ENCODE results near the gene SHROOM4.

Gene SHROOM4

DNA sequence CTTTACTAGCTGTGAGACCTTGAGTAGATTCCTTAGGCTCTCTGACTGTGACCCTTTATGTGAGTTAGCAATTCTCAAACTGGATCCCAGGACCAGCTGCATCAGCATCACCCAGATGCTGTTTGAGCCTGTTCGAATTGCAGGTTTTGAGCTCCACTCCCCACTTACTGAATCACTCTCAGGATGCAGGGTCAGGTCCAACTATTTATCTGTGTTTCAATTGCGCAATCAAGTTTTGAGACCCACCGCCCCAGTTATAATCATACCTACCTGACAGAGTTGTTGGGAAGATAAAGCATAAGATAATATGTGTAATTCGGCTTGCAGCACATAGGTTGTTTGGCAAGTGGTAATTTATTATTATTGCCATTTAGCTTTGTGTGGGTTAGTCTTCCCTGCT lies 187.6 kb downstream of the SHROOM4 start:
- Histone ChIP-seq H3K27me3 (ENCODE audit: insufficient read depth, poor library complexity, severe bottlenecking) (no peaks in the 10 kb centered on the region), H3K27ac (ENCODE audit: poor library complexity, severe bottlenecking) (no peak overlapping the region), H3K36me3 (ENCODE audit: low read depth) (no peaks in the 10 kb centered on the region), H3K4me3 (ENCODE audit: severe bottlenecking) (no peak overlapping the region), H3K4me1 (ENCODE audit: insufficient read depth, poor library complexity, severe bottlenecking) (no peaks in the 10 kb centered on the region), H3K9me3 (ENCODE audit: severe bottlenecking) (no peaks in the 10 kb centered on the region)
- TF ChIP-seq, protein P1, sequence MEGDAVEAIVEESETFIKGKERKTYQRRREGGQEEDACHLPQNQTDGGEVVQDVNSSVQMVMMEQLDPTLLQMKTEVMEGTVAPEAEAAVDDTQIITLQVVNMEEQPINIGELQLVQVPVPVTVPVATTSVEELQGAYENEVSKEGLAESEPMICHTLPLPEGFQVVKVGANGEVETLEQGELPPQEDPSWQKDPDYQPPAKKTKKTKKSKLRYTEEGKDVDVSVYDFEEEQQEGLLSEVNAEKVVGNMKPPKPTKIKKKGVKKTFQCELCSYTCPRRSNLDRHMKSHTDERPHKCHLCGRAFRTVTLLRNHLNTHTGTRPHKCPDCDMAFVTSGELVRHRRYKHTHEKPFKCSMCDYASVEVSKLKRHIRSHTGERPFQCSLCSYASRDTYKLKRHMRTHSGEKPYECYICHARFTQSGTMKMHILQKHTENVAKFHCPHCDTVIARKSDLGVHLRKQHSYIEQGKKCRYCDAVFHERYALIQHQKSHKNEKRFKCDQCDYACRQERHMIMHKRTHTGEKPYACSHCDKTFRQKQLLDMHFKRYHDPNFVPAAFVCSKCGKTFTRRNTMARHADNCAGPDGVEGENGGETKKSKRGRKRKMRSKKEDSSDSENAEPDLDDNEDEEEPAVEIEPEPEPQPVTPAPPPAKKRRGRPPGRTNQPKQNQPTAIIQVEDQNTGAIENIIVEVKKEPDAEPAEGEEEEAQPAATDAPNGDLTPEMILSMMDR (IDR thresholded peaks at IDR 0.05; ENCODE audit: poor library complexity, severe bottlenecking) = no peak
- no peak for DNase-seq (ENCODE audit: low spot score)
- ATAC-seq (ENCODE audit: low read depth) = no peak

DNA sequence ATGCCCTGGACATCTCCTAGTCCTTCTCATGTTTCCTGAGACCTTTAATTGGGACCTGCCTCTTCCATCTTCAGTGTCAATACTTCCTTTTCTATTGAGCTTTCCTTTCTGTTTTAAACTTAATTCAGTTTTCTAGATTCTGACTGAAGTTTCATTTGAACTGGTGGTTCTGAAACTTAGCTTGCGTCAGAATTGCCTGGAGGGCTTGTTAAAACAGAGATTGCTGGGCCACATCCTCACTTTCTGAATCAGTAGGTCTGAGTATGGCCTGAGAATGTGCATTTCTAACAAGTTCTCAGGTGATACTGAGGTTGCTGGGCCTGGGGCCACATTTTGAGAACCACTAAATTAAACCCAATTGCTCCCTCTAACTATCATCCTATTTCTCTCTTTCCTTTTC lies 191.2 kb downstream of the SHROOM4 start:
- no peaks in the 10 kb centered on the region for H3K36me3 ChIP-seq (ENCODE audit: low read depth)
- no peaks in the 10 kb centered on the region for H3K4me1 ChIP-seq (ENCODE audit: insufficient read depth, poor library complexity, severe bottlenecking)
- no peak overlapping the region for H3K27ac ChIP-seq (ENCODE audit: poor library complexity, severe bottlenecking)
- ATAC-seq (ENCODE audit: low read depth) = no peak
- TF ChIP-seq, protein P1 (IDR thresholded peaks at IDR 0.05; ENCODE audit: poor library complexity, severe bottlenecking) = no peak
- H3K9me3 ChIP-seq (ENCODE audit: severe bottlenecking) = no peaks in the 10 kb centered on the region
- H3K27me3 ChIP-seq (ENCODE audit: insufficient read depth, poor library complexity, severe bottlenecking) = no peaks in the 10 kb centered on the region
- no peak for DNase-seq (ENCODE audit: low spot score)
- H3K4me3 ChIP-seq (ENCODE audit: severe bottlenecking) = no peak overlapping the region

DNA sequence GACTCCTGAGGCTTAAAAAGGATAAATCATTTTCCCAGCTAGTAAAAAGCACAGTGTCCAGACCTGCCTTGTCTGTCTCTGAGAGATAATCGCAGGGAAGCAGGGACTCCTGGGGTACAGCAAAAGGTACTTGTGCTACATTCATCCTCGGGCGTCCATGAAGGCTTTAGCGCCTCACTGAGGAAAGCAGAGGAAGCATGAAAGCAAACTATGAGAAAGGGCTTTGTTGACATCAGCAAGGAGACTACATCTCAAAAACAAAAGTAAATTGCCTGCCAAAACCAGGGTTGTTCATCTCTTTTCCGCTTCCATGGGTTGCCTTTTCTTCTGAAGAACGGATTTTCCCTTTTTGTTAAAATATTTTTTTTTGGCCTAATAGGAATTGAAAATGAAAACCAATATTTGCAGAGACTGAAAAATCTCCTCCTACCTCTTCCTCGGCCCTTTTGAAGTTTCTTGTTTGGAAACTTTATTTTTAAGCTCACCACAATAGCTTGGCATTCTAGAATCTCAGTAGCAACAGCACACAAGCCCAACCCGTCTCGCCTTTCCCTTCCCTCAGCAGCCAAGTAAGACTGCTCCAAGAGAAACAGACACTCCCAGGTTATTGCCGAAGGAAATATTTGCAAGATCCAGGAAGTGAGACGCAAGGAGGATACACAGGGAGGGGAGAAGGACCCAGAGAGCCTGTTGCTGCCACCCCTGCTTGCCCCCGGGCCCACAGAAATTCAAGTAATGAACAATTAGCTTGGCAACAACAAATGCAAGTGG lies 195.0 kb downstream of the SHROOM4 start:
- H3K27ac ChIP-seq (ENCODE audit: poor library complexity, severe bottlenecking) = no peak overlapping the region
- TF ChIP-seq, protein P1 (IDR thresholded peaks at IDR 0.05; ENCODE audit: poor library complexity, severe bottlenecking) = no peak
- no peaks in the 10 kb centered on the region for H3K4me1 ChIP-seq (ENCODE audit: insufficient read depth, poor library complexity, severe bottlenecking)
- DNase-seq (ENCODE audit: low spot score) (no peak), ATAC-seq (ENCODE audit: low read depth) (peak; percentile 44; the same call in 1 of the 3 replicates)
- no peak overlapping the region for H3K4me3 ChIP-seq (ENCODE audit: severe bottlenecking)
- H3K27me3 ChIP-seq (ENCODE audit: insufficient read depth, poor library complexity, severe bottlenecking) = no peaks in the 10 kb centered on the region
- no peaks in the 10 kb centered on the region for H3K9me3 ChIP-seq (ENCODE audit: severe bottlenecking)
- H3K36me3 ChIP-seq (ENCODE audit: low read depth) = no peaks in the 10 kb centered on the region

DNA sequence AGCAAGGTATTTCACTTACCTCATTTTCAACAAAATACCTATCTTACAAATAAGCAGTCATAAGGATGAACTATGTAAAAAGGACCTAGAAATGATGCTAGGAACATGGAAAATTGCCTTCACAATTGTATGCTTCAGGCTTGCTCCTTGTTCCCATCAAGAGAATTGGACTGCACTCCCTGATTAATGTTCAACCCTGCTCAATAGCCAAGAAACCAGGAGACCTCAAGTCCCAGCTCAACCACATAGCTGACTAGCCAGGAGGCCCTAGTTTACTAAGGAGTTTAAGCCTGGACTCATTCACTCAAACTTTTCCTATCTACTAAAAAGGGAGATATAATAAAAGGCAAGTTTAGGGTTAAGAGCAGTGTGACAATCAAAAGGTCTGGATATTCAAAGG lies 196.8 kb downstream of the SHROOM4 start:
- no peak overlapping the region for H3K27ac ChIP-seq (ENCODE audit: poor library complexity, severe bottlenecking)
- no peak for DNase-seq (ENCODE audit: low spot score)
- no peak overlapping the region for H3K4me3 ChIP-seq (ENCODE audit: severe bottlenecking)
- TF ChIP-seq, protein P1 (IDR thresholded peaks at IDR 0.05; ENCODE audit: poor library complexity, severe bottlenecking) = no peak
- no peaks in the 10 kb centered on the region for H3K36me3 ChIP-seq (ENCODE audit: low read depth)
- H3K9me3 ChIP-seq (ENCODE audit: severe bottlenecking) = no peaks in the 10 kb centered on the region
- no peaks in the 10 kb centered on the region for H3K27me3 ChIP-seq (ENCODE audit: insufficient read depth, poor library complexity, severe bottlenecking)
- no peaks in the 10 kb centered on the region for H3K4me1 ChIP-seq (ENCODE audit: insufficient read depth, poor library complexity, severe bottlenecking)
- no peak for ATAC-seq (ENCODE audit: low read depth)

DNA sequence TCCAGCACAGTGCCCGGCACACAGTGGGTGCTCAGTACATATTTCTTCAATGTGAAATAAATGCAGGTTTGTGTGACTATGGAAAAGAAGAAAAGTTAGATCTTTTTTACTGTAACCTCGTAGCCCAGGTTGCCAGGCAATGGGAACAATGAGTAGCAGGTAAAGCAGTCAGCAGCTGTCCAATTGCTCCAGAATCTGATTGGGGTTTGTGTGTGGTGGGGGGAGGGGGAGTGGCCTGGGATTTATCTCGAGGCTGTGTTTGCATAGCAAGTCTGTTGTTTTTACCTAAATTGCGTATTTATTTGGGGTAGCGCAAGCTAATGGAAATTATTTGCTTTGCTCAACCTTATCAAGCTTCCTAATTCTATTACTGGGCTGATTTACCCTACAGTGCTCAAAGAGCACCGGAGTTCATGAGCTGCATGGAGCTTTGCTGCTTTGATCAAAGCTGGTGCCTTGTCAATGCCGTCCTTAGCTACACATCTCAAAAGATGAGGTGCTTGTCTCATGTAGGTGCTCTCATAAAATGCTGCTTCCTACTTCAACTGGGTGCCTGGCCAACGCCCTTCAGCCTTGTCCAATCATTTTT lies 198.3 kb downstream of the SHROOM4 start:
- no peak overlapping the region for H3K27ac ChIP-seq (ENCODE audit: poor library complexity, severe bottlenecking)

More for the DNA sequence above, 198.3 kb downstream of the SHROOM4 start:
- Histone ChIP-seq H3K27me3 (ENCODE audit: insufficient read depth, poor library complexity, severe bottlenecking) (no peaks in the 10 kb centered on the region), H3K4me1 (ENCODE audit: insufficient read depth, poor library complexity, severe bottlenecking) (no peaks in the 10 kb centered on the region), H3K36me3 (ENCODE audit: low read depth) (no peaks in the 10 kb centered on the region), H3K4me3 (ENCODE audit: severe bottlenecking) (no peak overlapping the region), H3K9me3 (ENCODE audit: severe bottlenecking) (no peaks in the 10 kb centered on the region)
- DNase-seq (ENCODE audit: low spot score) (no peak), ATAC-seq (ENCODE audit: low read depth) (no peak)
- TF ChIP-seq, protein P1 (IDR thresholded peaks at IDR 0.05; ENCODE audit: poor library complexity, severe bottlenecking) = no peak

All from RWPE2 (cell line).